ENCODE data around the gene PXMP4. TPM values are rescaled to one million over a fixed set of nuclear protein-coding genes. Genes with fewer than 3 reads are reported as not detected.

PXMP4 gene
- total RNA-seq, 2 experiments from 2014 or later, result 3.6 to 4.1 TPM

DNA sequence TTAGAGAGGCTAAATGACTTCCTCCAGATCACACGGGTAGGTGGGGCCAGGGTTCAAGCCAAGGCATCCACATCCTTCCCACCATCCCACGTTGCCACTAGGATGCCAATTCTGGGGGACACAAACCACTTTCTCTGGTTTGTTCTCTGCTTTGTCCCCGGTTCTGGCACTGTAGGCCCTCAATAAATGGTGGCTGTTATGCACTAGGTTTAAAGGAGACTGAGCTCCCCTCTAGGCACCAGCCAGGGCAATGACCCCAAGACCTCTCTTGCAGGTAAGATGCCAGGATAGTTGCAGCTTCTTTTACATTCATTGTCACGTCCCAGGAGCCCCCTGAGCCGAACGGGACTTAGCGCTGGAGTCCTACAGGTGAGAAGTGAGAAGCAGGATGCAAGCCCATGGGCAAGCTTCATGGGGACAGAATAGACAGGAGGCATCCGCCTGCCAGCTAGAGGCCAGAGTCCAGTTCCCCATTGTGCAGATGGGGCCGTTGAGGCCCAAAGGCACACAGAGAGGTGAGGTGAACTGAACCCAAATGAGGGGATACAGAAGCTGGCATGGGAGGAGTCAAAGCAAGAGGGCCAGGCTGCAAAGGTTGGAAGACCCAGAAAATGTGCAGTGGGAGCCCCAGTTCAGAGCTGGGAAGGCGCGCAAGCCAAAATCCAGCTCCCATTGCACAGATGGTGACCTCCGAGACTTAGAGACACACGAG, 677 bp downstream of the PXMP4 start:
- H3K4me1 ChIP-seq (ENCODE audit: insufficient read depth, low read length), result peaks cover 20% of the 10 kb centered on the region
- no peaks in the 10 kb centered on the region for H3K27me3 ChIP-seq (ENCODE audit: control insufficient read depth in 1 of 2, insufficient read depth in 2 of 2, low read length in 2 of 2)
- H3K4me3 ChIP-seq (ENCODE audit: low read length), result peak overlapping the region; percentile 66
- ATAC-seq (ENCODE audit: poor library complexity) (no peak), DNase-seq (no peak)
- ChIA-PET POLR2A (interaction anchor here (0.7 to 3.1 kb wide), 21 partner anchors 10 to 1900 kb away, joined by 3 to 53 read pairs (median 7); partner anchors contain the start of genes ACTL10, CBFA2T2, CDK5RAP1 and CHMP4B), CTCF (interaction anchor here (0.6 to 3.0 kb wide), 3 partner anchors 10 to 52 kb away, joined by 3 to 19 read pairs (median 14); partner anchors contain the start of genes ACTL10 and ZNF341)
- Mint-ChIP-seq H3K36me3 (ENCODE audit: low read depth) (peaks cover 17% of the 10 kb centered on the region), H3K27ac (peak overlapping the region; percentile 60), H3K4me3 (peak overlapping the region; percentile 83), H3K9me3 (no peaks in the 10 kb centered on the region), H3K4me1 (ENCODE audit: low read depth) (peaks cover 18% of the 10 kb centered on the region), H3K27me3 (no peaks in the 10 kb centered on the region)
- TF ChIP-seq, protein P1, sequence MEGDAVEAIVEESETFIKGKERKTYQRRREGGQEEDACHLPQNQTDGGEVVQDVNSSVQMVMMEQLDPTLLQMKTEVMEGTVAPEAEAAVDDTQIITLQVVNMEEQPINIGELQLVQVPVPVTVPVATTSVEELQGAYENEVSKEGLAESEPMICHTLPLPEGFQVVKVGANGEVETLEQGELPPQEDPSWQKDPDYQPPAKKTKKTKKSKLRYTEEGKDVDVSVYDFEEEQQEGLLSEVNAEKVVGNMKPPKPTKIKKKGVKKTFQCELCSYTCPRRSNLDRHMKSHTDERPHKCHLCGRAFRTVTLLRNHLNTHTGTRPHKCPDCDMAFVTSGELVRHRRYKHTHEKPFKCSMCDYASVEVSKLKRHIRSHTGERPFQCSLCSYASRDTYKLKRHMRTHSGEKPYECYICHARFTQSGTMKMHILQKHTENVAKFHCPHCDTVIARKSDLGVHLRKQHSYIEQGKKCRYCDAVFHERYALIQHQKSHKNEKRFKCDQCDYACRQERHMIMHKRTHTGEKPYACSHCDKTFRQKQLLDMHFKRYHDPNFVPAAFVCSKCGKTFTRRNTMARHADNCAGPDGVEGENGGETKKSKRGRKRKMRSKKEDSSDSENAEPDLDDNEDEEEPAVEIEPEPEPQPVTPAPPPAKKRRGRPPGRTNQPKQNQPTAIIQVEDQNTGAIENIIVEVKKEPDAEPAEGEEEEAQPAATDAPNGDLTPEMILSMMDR (IDR thresholded peaks at IDR 0.05), result no peak
- H3K9me3 ChIP-seq (ENCODE audit: control insufficient read depth in 1 of 2, insufficient read depth in 1 of 2, low read length in 2 of 2), result no peaks in the 10 kb centered on the region
- intact Hi-C loops (cut with DNase I, micrococcal nuclease), result no loop called here
- peak overlapping the region; percentile 2 to 72 for H3K27ac ChIP-seq (ENCODE audit: low read depth in 1 of 2, low read length in 2 of 2)
- H3K36me3 ChIP-seq (ENCODE audit: insufficient read depth, low read length), result peaks cover 5% of the 10 kb centered on the region

DNA sequence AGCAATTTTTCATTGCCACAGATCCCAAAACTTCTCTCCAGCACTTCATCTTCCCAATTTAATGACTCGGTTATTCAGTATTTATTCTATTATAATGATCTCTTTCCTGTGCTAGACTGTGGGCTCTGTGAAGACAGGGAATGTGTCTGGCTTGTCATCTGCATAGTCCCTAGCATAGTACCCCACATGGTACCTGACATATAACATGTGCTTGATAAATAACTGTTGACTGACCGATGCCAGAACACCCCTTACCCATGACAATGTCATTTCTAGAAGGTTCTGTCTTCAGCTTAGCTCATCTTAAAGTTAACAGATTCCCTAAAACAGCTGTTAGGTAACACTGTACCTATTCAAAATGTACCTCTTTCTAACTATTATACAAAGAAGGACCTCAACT, 3.6 kb downstream of the PXMP4 start:
- peaks cover 18% of the 10 kb centered on the region for H3K4me1 Mint-ChIP-seq (ENCODE audit: low read depth)
- no peaks in the 10 kb centered on the region for H3K27me3 Mint-ChIP-seq
- H3K27ac Mint-ChIP-seq, result no peak overlapping the region
- ATAC-seq (ENCODE audit: poor library complexity), result no peak
- H3K27ac ChIP-seq (ENCODE audit: low read depth in 1 of 2, low read length in 2 of 2), result no peak overlapping the region
- intact Hi-C loops (cut with DNase I, micrococcal nuclease), result no loop called here
- H3K4me3 Mint-ChIP-seq, result peak overlapping the region; percentile 8
- ChIA-PET POLR2A (interaction anchor here (0.7 kb wide), 1 partner anchor 24 kb away, joined by 3 read pairs; no protein-coding TSS in a partner anchor), CTCF (no interaction called here)
- H3K4me3 ChIP-seq (ENCODE audit: low read length), result no peak overlapping the region
- H3K9me3 Mint-ChIP-seq, result no peaks in the 10 kb centered on the region
- peaks cover 20% of the 10 kb centered on the region for H3K4me1 ChIP-seq (ENCODE audit: insufficient read depth, low read length)
- H3K9me3 ChIP-seq (ENCODE audit: control insufficient read depth in 1 of 2, insufficient read depth in 1 of 2, low read length in 2 of 2), result no peaks in the 10 kb centered on the region
- peaks cover 30% of the 10 kb centered on the region for H3K36me3 ChIP-seq (ENCODE audit: insufficient read depth, low read length)
- TF ChIP-seq, protein P1 (IDR thresholded peaks at IDR 0.05), result no peak
- no peak for DNase-seq
- H3K27me3 ChIP-seq (ENCODE audit: control insufficient read depth in 1 of 2, insufficient read depth in 2 of 2, low read length in 2 of 2), result no peaks in the 10 kb centered on the region
- peaks cover 42% of the 10 kb centered on the region for H3K36me3 Mint-ChIP-seq (ENCODE audit: low read depth)

DNA sequence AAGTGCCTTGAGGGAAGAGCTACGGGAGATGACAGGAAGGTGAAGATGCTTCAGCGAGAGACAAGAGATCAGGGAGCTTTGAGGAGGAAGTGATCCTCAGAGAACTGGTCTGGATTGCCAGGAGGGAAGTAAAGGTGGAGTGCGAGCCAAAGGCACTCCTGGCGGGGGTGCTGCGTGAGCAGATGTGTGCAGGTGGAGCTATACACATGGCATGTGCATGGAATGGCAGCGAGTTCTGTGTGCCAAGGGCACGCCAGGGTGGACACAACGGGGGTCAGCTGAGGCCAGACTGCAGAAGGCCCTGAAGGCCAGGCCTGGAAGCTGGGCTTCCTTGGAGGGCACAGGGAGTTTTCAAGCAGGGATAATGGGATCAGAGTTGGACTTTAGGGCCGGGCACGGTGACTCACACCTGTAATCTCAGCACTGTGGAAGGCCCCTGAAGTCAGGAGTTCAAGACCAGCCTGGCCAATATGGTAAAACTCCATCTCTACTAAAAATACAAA, 6.2 kb downstream of the PXMP4 start:
- H3K4me3 Mint-ChIP-seq, result no peak overlapping the region
- Histone ChIP-seq H3K27ac (ENCODE audit: low read depth in 1 of 2, low read length in 2 of 2) (no peak overlapping the region), H3K27me3 (ENCODE audit: control insufficient read depth in 1 of 2, insufficient read depth in 2 of 2, low read length in 2 of 2) (no peaks in the 10 kb centered on the region), H3K9me3 (ENCODE audit: control insufficient read depth in 1 of 2, insufficient read depth in 1 of 2, low read length in 2 of 2) (no peaks in the 10 kb centered on the region), H3K4me3 (ENCODE audit: low read length) (no peak overlapping the region), H3K4me1 (ENCODE audit: insufficient read depth, low read length) (peaks cover 6% of the 10 kb centered on the region), H3K36me3 (ENCODE audit: insufficient read depth, low read length) (peaks cover 41% of the 10 kb centered on the region)
- TF ChIP-seq, protein P1 (IDR thresholded peaks at IDR 0.05), result no peak
- H3K27ac Mint-ChIP-seq, result no peak overlapping the region
- no peaks in the 10 kb centered on the region for H3K27me3 Mint-ChIP-seq
- peaks cover 60% of the 10 kb centered on the region for H3K36me3 Mint-ChIP-seq (ENCODE audit: low read depth)
- DNase-seq (no peak), ATAC-seq (ENCODE audit: poor library complexity) (no peak)
- intact Hi-C loops (cut with DNase I, micrococcal nuclease), result no loop called here
- ChIA-PET CTCF (no interaction called here), POLR2A (no interaction called here)
- H3K4me1 Mint-ChIP-seq (ENCODE audit: low read depth), result peaks cover 15% of the 10 kb centered on the region
- H3K9me3 Mint-ChIP-seq, result no peaks in the 10 kb centered on the region
